GM23248 (cell line): ENCODE results near the gene ATG10.

Source experiments
- EZH2 ChIP-seq: fragments of 200-600 bp; sonication (generic); IDR thresholded peaks from 2 replicates; pipeline ENCODE4 v1.6.1; 2018; ENCODE audit warnings: antibody characterized with exemption, mild to moderate bottlenecking; ENCODE audit not compliant: insufficient read depth, poor library complexity, severe bottlenecking
- EZH2phosphoT487 ChIP-seq: fragments of 200-600 bp; sonication (generic); IDR thresholded peaks from 2 replicates; pipeline ENCODE4 v1.6.1; 2018; ENCODE audit warnings: antibody characterized with exemption, moderate library complexity, mild to moderate bottlenecking, low read depth; ENCODE audit not compliant: insufficient read depth

DNA sequence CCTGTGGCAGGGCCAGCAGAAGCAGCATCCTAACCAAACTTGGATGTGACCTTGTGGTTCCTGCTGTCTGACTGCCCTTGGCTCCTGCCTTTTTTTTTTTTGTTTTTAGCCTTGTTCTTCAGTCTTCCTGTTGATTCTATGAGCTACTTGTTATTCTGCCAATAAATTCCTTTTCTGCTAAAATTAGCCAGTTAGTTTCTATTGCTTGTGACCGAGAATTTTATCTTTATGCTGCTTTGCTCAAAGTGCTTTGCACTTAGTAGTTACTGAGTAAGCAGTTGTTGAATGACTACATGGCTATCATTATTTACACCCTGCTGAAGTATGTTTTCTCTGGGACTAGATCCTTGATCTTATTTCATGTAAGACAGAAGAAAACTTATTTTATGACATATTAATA is 20.8 kb upstream of the ATG10 start:
- TF ChIP-seq EZH2 (no peak), EZH2phosphoT487 (no peak)
